K562 (cell line): Measurements from ENCODE around the gene AFM.

ENCODE experiments used
- BHLHE40 ChIP-seq: IDR thresholded peaks from 2 replicates; pipeline ENCODE4 v1.6.1; 2011; ENCODE audit warnings: low read length, improper control_type of control experiment
- DPF2 ChIP-seq: fragments of 450-650 bp; IDR thresholded peaks from 2 replicates; pipeline ENCODE4 v1.6.1; 2016
- MAX ChIP-seq: sonication (generic); formaldehyde crosslinking; IDR thresholded peaks from 2 replicates; pipeline ENCODE4 v1.9.0; 2022; ENCODE audit warnings: mild to moderate bottlenecking, missing genetic modification reagents
- POLR2A ChIP-seq: fragments of 450-650 bp; conservative IDR thresholded peaks from 2 replicates; pipeline ENCODE4 v1.6.1; 2016
- SIN3A ChIP-seq, 2 experiments: fragments of 150-350 bp in 1 of 2; IDR thresholded peaks; 2 replicates each; pipeline ENCODE4 v1.6.1; 2011 to 2016; ENCODE audit warnings: borderline replicate concordance in 2 of 2, low read depth in 2 of 2, low read length in 2 of 2, mild to moderate bottlenecking in 2 of 2, moderate library complexity in 2 of 2; ENCODE audit not compliant: control insufficient read depth in 1 of 2
- SMAD3 ChIP-seq: fragments of 450-650 bp; formaldehyde crosslinking; conservative IDR thresholded peaks from 2 replicates; pipeline ENCODE4 v1.4.0; 2020; ENCODE audit warnings: mild to moderate bottlenecking
- TEAD4 ChIP-seq, 2 experiments: sonication (generic) in 1 of 2; formaldehyde crosslinking in 1 of 2; IDR thresholded peaks; 2 replicates each; pipeline versions ENCODE4 v1.6.1 to v1.8.0; 2012 to 2022; ENCODE audit warnings: borderline replicate concordance in 1 of 2, inconsistent platforms in 1 of 2, low read length in 1 of 2, mild to moderate bottlenecking in 1 of 2, missing genetic modification reagents in 1 of 2
- ZNF282 ChIP-seq: sonication (generic); formaldehyde crosslinking; IDR thresholded peaks from 2 replicates; pipeline ENCODE4 v1.8.1; 2023; ENCODE audit warnings: missing genetic modification reagents
- TF ChIP-seq, protein P1 (sequence below), 3 experiments: IDR thresholded peaks in 2 of 3; conservative IDR thresholded peaks in 1 of 3; 2 replicates each; pipeline ENCODE4 v1.5.1; 2011 to 2012; ENCODE audit warnings: low read length in 3 of 3, mild to moderate bottlenecking in 3 of 3, control low read depth in 2 of 3, improper control_type of control experiment in 1 of 3, inconsistent platforms in 1 of 3, low read depth in 1 of 3, mixed read lengths in 1 of 3, moderate library complexity in 1 of 3; ENCODE audit not compliant: insufficient read depth in 2 of 3
- TF ChIP-seq, protein P2 (sequence below): sonication (generic); formaldehyde crosslinking; IDR thresholded peaks from 2 replicates; pipeline ENCODE4 v1.8.1; 2023; ENCODE audit warnings: mild to moderate bottlenecking, missing genetic modification reagents, moderate library complexity

DNA sequence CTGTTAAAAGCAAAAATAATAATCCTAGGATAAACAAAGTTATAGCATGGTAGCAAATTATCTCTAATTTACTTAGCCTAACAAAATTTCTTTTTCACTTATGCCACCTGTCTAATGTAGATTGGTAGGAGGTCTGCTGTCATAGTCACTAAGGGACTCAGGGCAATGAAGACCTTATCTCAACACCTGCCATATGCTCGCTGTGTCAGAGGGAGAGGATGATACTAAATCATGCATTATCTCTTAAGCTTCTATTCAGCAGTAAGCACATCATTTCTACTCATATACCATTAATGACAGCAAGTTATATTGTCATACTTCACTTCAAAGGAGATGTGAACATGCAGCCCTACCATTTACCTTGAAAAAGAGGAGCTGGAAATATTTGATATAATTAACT, 44.1 kb downstream of the AFM start:
- TF ChIP-seq, protein P1, sequence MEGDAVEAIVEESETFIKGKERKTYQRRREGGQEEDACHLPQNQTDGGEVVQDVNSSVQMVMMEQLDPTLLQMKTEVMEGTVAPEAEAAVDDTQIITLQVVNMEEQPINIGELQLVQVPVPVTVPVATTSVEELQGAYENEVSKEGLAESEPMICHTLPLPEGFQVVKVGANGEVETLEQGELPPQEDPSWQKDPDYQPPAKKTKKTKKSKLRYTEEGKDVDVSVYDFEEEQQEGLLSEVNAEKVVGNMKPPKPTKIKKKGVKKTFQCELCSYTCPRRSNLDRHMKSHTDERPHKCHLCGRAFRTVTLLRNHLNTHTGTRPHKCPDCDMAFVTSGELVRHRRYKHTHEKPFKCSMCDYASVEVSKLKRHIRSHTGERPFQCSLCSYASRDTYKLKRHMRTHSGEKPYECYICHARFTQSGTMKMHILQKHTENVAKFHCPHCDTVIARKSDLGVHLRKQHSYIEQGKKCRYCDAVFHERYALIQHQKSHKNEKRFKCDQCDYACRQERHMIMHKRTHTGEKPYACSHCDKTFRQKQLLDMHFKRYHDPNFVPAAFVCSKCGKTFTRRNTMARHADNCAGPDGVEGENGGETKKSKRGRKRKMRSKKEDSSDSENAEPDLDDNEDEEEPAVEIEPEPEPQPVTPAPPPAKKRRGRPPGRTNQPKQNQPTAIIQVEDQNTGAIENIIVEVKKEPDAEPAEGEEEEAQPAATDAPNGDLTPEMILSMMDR (IDR thresholded peaks at IDR 0.05 in 2 of 3, conservative IDR thresholded peaks at IDR 0.05 in 1 of 3; ENCODE audit: insufficient read depth in 2 of 3, low read depth in 1 of 3, low read length in 3 of 3), result no peak
- TF ChIP-seq ZNF282 (no peak), POLR2A (no peak), BHLHE40 (no peak), SMAD3 (CRISPR knock-in tag) (no peak), SIN3A (IDR thresholded peaks at IDR 0.05; ENCODE audit: borderline replicate concordance in 2 of 2, control insufficient read depth in 1 of 2, low read depth in 2 of 2, low read length in 2 of 2) (no peak), TEAD4 (IDR thresholded peaks at IDR 0.05; ENCODE audit: low read length) (no peak), TEAD4 (CRISPR knock-in tag; IDR thresholded peaks at IDR 0.05; ENCODE audit: borderline replicate concordance) (no peak), MAX (no peak), DPF2 (no peak)
- TF ChIP-seq, protein P2, sequence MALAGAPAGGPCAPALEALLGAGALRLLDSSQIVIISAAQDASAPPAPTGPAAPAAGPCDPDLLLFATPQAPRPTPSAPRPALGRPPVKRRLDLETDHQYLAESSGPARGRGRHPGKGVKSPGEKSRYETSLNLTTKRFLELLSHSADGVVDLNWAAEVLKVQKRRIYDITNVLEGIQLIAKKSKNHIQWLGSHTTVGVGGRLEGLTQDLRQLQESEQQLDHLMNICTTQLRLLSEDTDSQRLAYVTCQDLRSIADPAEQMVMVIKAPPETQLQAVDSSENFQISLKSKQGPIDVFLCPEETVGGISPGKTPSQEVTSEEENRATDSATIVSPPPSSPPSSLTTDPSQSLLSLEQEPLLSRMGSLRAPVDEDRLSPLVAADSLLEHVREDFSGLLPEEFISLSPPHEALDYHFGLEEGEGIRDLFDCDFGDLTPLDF (CRISPR knock-in tag), result no peak
